IPS-20b (cell line): ENCODE measurements around the gene GALK1.

ENCODE experiments used
- H3K27ac ChIP-seq: one replicate; pipeline ENCODE4 v1.5.1; 2013; ENCODE audit warnings: low read length
- H3K27me3 ChIP-seq: 2 replicates; pipeline ENCODE4 v1.6.1; 2013; ENCODE audit warnings: mild to moderate bottlenecking, low read length, inconsistent platforms; ENCODE audit not compliant: insufficient read depth
- H3K36me3 ChIP-seq: 2 replicates; pipeline ENCODE4 v1.6.1; 2013; ENCODE audit warnings: low read depth, mild to moderate bottlenecking, inconsistent platforms, low read length, moderate library complexity; ENCODE audit not compliant: insufficient read depth
- H3K4me1 ChIP-seq: 2 replicates; pipeline ENCODE4 v1.6.1; 2013; ENCODE audit warnings: mild to moderate bottlenecking, control low read depth, inconsistent platforms, low read length, moderate library complexity; ENCODE audit not compliant: insufficient read depth
- H3K4me3 ChIP-seq: 2 replicates; pipeline ENCODE4 v1.5.1; 2013; ENCODE audit warnings: mild to moderate bottlenecking, low read length, inconsistent platforms
- H3K9ac ChIP-seq: 2 replicates; pipeline ENCODE4 v1.6.1; 2013; ENCODE audit warnings: low read depth, mild to moderate bottlenecking, inconsistent platforms, low read length, moderate library complexity
- H3K9me3 ChIP-seq: 2 replicates; pipeline ENCODE4 v1.6.1; 2013; ENCODE audit warnings: mild to moderate bottlenecking, low read depth, low read length, inconsistent platforms; ENCODE audit not compliant: insufficient read depth

Gene GALK1

GRCh38 chr17:75759457-75759856, 5.5 kb downstream of the GALK1 start:
- Histone ChIP-seq H3K4me1 (peaks cover 6% of the 10 kb centered on the region; the same call in 1 of the 2 replicates), H3K4me3 (no peak overlapping the region), H3K36me3 (no peaks in the 10 kb centered on the region), H3K27me3 (peaks cover 10% of the 10 kb centered on the region; the same call in 1 of the 2 replicates), H3K9me3 (no peaks in the 10 kb centered on the region), H3K9ac (no peak overlapping the region), H3K27ac (no peak overlapping the region)

- Histone ChIP-seq H3K9ac (no peak overlapping the region), H3K27me3 (peaks cover 11% of the 10 kb centered on the region; the same call in 1 of the 2 replicates), H3K4me1 (no peaks in the 10 kb centered on the region), H3K36me3 (no peaks in the 10 kb centered on the region), H3K27ac (no peak overlapping the region), H3K9me3 (no peaks in the 10 kb centered on the region), H3K4me3 (no peak overlapping the region)
These were observed 6.7 kb downstream of the GALK1 start for GRCh38 chr17:75758131-75758905.

DNA sequence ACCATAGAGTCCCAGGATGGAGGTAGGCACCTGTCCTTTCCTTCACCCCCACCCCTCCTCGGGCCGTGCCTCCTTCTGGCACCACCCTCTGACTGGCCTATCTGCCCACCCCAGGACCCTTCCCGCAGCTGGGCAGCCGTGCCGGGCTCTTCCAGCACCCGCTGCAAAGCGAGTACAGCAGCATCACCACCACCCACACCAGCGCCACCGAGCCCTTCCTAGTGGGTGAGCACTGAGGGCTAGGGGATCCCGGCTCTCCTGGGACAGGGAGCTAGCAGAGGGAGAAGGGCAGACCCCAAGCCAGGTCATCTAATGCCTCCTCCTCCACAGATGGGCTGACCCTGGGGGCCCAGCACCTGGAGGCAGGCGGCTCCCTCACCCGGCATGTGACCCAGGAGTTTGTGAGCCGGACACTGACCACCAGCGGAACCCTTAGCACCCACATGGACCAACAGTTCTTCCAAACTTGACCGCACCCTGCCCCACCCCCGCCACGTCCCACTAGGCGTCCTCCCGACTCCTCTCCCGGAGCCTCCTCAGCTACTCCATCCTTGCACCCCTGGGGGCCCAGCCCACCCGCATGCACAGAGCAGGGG, 7.8 kb downstream of the GALK1 start:
- Histone ChIP-seq H3K4me1 (no peaks in the 10 kb centered on the region), H3K9ac (no peak overlapping the region), H3K9me3 (no peaks in the 10 kb centered on the region), H3K27me3 (peaks cover 20% of the 10 kb centered on the region; the same call in 1 of the 2 replicates), H3K36me3 (no peaks in the 10 kb centered on the region), H3K4me3 (no peak overlapping the region), H3K27ac (no peak overlapping the region)

- Histone ChIP-seq H3K4me3 (no peak overlapping the region), H3K9me3 (no peaks in the 10 kb centered on the region), H3K9ac (no peak overlapping the region), H3K4me1 (no peaks in the 10 kb centered on the region), H3K27ac (no peak overlapping the region), H3K27me3 (peaks cover 20% of the 10 kb centered on the region; the same call in 1 of the 2 replicates), H3K36me3 (no peaks in the 10 kb centered on the region)
These were observed 8.4 kb downstream of the GALK1 start for GRCh38 chr17:75756451-75757085.

- Histone ChIP-seq H3K4me3 (no peak overlapping the region), H3K27ac (no peak overlapping the region), H3K9me3 (no peaks in the 10 kb centered on the region), H3K36me3 (no peaks in the 10 kb centered on the region), H3K4me1 (no peaks in the 10 kb centered on the region), H3K9ac (no peak overlapping the region), H3K27me3 (peaks cover 20% of the 10 kb centered on the region; the same call in 1 of the 2 replicates)
These were observed 9.0 kb downstream of the GALK1 start for GRCh38 chr17:75755990-75756389.

- no peak overlapping the region for H3K27ac ChIP-seq
- no peaks in the 10 kb centered on the region for H3K36me3 ChIP-seq
- H3K4me3 ChIP-seq = no peak overlapping the region
- no peaks in the 10 kb centered on the region for H3K9me3 ChIP-seq
- peaks cover 20% of the 10 kb centered on the region; the same call in 1 of the 2 replicates for H3K27me3 ChIP-seq
- no peak overlapping the region for H3K9ac ChIP-seq
- no peaks in the 10 kb centered on the region for H3K4me1 ChIP-seq
These were observed 9.6 kb downstream of the GALK1 start for GRCh38 chr17:75755205-75755901.

- Histone ChIP-seq H3K27me3 (peaks cover 20% of the 10 kb centered on the region; the same call in 1 of the 2 replicates), H3K9ac (no peak overlapping the region), H3K4me3 (no peak overlapping the region), H3K27ac (no peak overlapping the region), H3K9me3 (no peaks in the 10 kb centered on the region), H3K4me1 (no peaks in the 10 kb centered on the region), H3K36me3 (no peaks in the 10 kb centered on the region)
These were observed 10.4 kb downstream of the GALK1 start for GRCh38 chr17:75754378-75755204.

- Histone ChIP-seq H3K9ac (no peak overlapping the region; the same call in 1 of the 2 replicates), H3K4me3 (peak overlapping the region; percentile 39; the same call in 1 of the 2 replicates), H3K27me3 (peaks cover 20% of the 10 kb centered on the region; the same call in 1 of the 2 replicates), H3K27ac (no peak overlapping the region), H3K4me1 (no peaks in the 10 kb centered on the region), H3K9me3 (no peaks in the 10 kb centered on the region), H3K36me3 (no peaks in the 10 kb centered on the region)
These were observed 11.2 kb downstream of the GALK1 start for GRCh38 chr17:75753514-75754377.

- H3K27ac ChIP-seq = no peak overlapping the region
- H3K4me1 ChIP-seq = no peaks in the 10 kb centered on the region
- H3K9ac ChIP-seq = no peak overlapping the region; the same call in 1 of the 2 replicates
These were observed 12.0 kb downstream of the GALK1 start for GRCh38 chr17:75752802-75753513.

DNA sequence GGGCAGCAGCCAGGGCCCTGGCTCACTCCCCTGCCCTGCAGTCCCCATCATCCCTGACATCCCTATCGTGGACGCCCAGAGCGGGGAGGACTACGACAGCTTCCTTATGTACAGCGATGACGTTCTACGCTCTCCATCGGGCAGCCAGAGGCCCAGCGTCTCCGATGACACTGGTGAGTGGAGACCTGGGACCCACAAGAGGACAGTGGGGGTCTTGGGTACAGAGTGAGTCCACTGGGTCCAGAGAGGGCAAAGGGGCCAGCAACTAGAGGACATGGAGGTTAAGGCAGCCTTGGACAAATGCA, 12.6 kb downstream of the GALK1 start:
- Histone ChIP-seq H3K27me3 (peaks cover 20% of the 10 kb centered on the region; the same call in 1 of the 2 replicates), H3K9me3 (no peaks in the 10 kb centered on the region), H3K27ac (no peak overlapping the region), H3K4me3 (no peak overlapping the region), H3K4me1 (no peaks in the 10 kb centered on the region), H3K36me3 (no peaks in the 10 kb centered on the region), H3K9ac (no peak overlapping the region)

More at GRCh38 chr17:75752802-75753513, 12.0 kb downstream of the GALK1 start:
- Histone ChIP-seq H3K36me3 (no peaks in the 10 kb centered on the region), H3K27me3 (peaks cover 20% of the 10 kb centered on the region; the same call in 1 of the 2 replicates), H3K4me3 (peak overlapping the region; percentile 39; the same call in 1 of the 2 replicates), H3K9me3 (no peaks in the 10 kb centered on the region)
